ENCODE results near the gene BRAF. TPM values are rescaled to one million over a fixed set of nuclear protein-coding genes. Genes with fewer than 3 reads are reported as not detected.
A peak's percentile ranks its signal among the peaks of the same experiment; 100 is the strongest.
"Not testable (repeated sequence)": the region's sequence is repeated elsewhere in the genome, so short reads cannot be mapped to it uniquely, and the experiment has no call there.

Gene BRAF
- total RNA-seq, 2 experiments from 2014 or later: 49.9 to 57.8 TPM

DNA sequence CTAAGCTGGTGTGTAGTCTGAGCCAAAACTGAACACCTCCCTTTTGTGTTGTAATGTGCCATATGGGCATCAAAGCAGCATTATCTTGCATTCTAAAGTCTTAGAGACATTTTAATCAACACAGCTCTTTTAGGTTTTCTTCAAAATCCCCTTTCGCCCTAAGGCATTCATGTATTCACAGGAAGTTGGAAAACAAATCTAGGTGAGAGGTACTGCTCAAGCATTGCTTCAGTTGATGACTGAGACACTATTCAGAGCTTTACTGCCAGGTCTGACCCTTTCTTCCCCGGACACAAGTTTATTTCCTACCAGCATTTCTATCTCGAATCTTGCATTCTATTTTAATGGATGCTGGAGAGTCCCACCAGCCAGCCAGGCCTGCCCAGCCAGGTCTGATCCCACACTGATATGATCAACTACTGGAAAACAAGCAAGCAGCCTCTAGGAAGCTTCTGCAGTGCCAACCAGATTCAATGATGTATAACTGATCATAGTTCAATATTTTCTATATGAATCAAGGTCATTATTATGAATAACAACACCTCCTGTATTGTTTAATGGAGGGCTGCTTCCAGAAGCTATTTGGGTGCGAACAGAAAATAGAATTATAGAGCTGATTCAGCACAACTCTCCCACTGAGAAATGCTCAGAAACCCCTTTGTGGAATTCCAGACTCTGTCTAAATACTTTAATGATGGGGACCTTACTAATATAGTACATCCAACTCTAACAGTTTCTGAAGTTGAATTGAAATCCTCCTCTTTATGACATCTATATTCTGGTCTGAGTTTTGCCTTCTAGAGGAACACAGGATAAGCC lies 4.0 kb upstream of the BRAF start:
- CTCF ChIA-PET: no interaction called here
- ATAC-seq (ENCODE audit: poor library complexity): no peak

DNA sequence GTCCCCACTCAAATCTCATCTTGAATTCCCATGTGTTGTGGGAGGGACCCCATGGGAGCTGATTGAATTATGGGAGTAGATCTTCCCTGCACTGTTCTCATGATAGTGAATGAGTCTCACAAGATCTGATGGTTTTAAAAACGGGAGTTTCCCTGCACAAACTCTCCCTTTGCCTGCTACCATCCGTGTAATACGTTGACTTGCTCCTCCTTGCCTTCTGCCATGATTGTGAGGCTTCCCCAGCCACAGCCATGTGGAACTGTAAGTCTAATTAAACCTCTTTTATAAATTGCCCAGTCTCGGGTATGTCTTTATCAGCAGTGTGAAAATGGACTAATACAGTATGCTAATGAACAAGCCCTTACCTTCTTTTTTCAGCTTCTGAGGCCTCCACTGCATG lies 3.2 kb upstream of the BRAF start:
- Mint-ChIP-seq H3K4me3 (peak overlapping the region; percentile 62), H3K27ac (peak overlapping the region; percentile 40)
- not testable (repeated sequence) for H3K36me3 Mint-ChIP-seq (ENCODE audit: low read depth); H3K36me3 ChIP-seq (ENCODE audit: insufficient read depth, low read length); H3K27me3 Mint-ChIP-seq; DNase-seq; H3K4me3 ChIP-seq (ENCODE audit: low read length); H3K27me3 ChIP-seq (ENCODE audit: control insufficient read depth in 1 of 2, insufficient read depth in 2 of 2, low read length in 2 of 2); H3K4me1 Mint-ChIP-seq (ENCODE audit: low read depth); H3K9me3 Mint-ChIP-seq; H3K9me3 ChIP-seq (ENCODE audit: control insufficient read depth in 1 of 2, insufficient read depth in 1 of 2, low read length in 2 of 2); H3K27ac ChIP-seq (ENCODE audit: low read depth in 1 of 2, low read length in 2 of 2); ATAC-seq (ENCODE audit: poor library complexity)
- ChIA-PET CTCF (interaction anchor here (1.5 kb wide), 1 partner anchor 117 kb away, joined by 4 read pairs; no protein-coding TSS in a partner anchor), POLR2A (interaction anchor here (1.1 kb wide), 1 partner anchor 74 kb away, joined by 3 read pairs; no protein-coding TSS in a partner anchor)
- intact Hi-C loops (cut with DNase I, micrococcal nuclease): loop anchor here (10.0 kb wide), 2 partner anchors 203 to 533 kb away; partner anchors contain the start of gene SLC37A3 (in 1 of the 2)
- peaks cover 12% of the 10 kb centered on the region for H3K4me1 ChIP-seq (ENCODE audit: insufficient read depth, low read length)

More for the DNA sequence above, 4.0 kb upstream of the BRAF start:
- Mint-ChIP-seq H3K4me3 (peak overlapping the region; percentile 62), H3K9me3 (no peaks in the 10 kb centered on the region), H3K27ac (peak overlapping the region; percentile 43), H3K36me3 (ENCODE audit: low read depth) (peaks cover 7% of the 10 kb centered on the region), H3K4me1 (ENCODE audit: low read depth) (peaks cover 7% of the 10 kb centered on the region), H3K27me3 (peaks cover 8% of the 10 kb centered on the region)
- TF ChIP-seq, protein P1, sequence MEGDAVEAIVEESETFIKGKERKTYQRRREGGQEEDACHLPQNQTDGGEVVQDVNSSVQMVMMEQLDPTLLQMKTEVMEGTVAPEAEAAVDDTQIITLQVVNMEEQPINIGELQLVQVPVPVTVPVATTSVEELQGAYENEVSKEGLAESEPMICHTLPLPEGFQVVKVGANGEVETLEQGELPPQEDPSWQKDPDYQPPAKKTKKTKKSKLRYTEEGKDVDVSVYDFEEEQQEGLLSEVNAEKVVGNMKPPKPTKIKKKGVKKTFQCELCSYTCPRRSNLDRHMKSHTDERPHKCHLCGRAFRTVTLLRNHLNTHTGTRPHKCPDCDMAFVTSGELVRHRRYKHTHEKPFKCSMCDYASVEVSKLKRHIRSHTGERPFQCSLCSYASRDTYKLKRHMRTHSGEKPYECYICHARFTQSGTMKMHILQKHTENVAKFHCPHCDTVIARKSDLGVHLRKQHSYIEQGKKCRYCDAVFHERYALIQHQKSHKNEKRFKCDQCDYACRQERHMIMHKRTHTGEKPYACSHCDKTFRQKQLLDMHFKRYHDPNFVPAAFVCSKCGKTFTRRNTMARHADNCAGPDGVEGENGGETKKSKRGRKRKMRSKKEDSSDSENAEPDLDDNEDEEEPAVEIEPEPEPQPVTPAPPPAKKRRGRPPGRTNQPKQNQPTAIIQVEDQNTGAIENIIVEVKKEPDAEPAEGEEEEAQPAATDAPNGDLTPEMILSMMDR (IDR thresholded peaks at IDR 0.05): no peak
- POLR2A ChIA-PET: interaction anchor here (1.1 kb wide), 1 partner anchor 75 kb away, joined by 3 read pairs; no protein-coding TSS in a partner anchor
- Histone ChIP-seq H3K36me3 (ENCODE audit: insufficient read depth, low read length) (no peaks in the 10 kb centered on the region), H3K4me1 (ENCODE audit: insufficient read depth, low read length) (peaks cover 7% of the 10 kb centered on the region), H3K4me3 (ENCODE audit: low read length) (no peak overlapping the region), H3K9me3 (ENCODE audit: control insufficient read depth in 1 of 2, insufficient read depth in 1 of 2, low read length in 2 of 2) (no peaks in the 10 kb centered on the region), H3K27ac (ENCODE audit: low read depth in 1 of 2, low read length in 2 of 2) (no peak overlapping the region), H3K27me3 (ENCODE audit: control insufficient read depth in 1 of 2, insufficient read depth in 2 of 2, low read length in 2 of 2) (no peaks in the 10 kb centered on the region)
- intact Hi-C loops (cut with DNase I, micrococcal nuclease): loop anchor here (10.0 kb wide), 2 partner anchors 204 to 534 kb away; partner anchors contain the start of gene SLC37A3 (in 1 of the 2)
- no peak for DNase-seq

DNA sequence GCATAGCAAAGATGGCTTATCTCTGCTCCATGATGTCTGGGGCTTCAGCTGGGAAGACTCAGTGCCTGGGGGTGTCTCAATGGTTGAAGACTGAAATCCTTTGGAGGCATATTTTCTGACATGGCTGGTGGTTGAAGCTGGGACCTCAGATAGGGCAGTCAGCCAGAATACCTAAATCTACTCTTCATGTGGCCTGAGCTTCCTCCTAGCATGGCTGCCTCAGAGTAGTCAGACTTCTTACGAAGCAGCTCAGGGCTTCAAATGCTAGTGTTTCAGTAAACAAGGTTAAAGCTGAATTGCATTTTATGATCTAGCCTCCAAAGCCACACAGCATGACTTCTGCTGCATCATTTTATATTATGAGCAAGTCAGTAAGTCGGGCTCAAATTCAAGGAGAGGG lies 2.6 kb upstream of the BRAF start:
- Mint-ChIP-seq H3K9me3 (no peaks in the 10 kb centered on the region), H3K27me3 (peaks cover 4% of the 10 kb centered on the region), H3K36me3 (ENCODE audit: low read depth) (peaks cover 7% of the 10 kb centered on the region), H3K4me3 (no peak overlapping the region), H3K27ac (peak overlapping the region; percentile 40), H3K4me1 (ENCODE audit: low read depth) (peaks cover 7% of the 10 kb centered on the region)
- Histone ChIP-seq H3K4me3 (ENCODE audit: low read length) (no peak overlapping the region), H3K9me3 (ENCODE audit: control insufficient read depth in 1 of 2, insufficient read depth in 1 of 2, low read length in 2 of 2) (no peaks in the 10 kb centered on the region), H3K27me3 (ENCODE audit: control insufficient read depth in 1 of 2, insufficient read depth in 2 of 2, low read length in 2 of 2) (no peaks in the 10 kb centered on the region), H3K36me3 (ENCODE audit: insufficient read depth, low read length) (no peaks in the 10 kb centered on the region), H3K4me1 (ENCODE audit: insufficient read depth, low read length) (peaks cover 12% of the 10 kb centered on the region), H3K27ac (ENCODE audit: low read depth in 1 of 2, low read length in 2 of 2) (no peak overlapping the region)
- CTCF ChIA-PET: interaction anchor here (0.8 to 1.5 kb wide), 3 partner anchors 56 to 116 kb away, joined by 3 to 4 read pairs (median 3); partner anchors contain the start of gene MRPS33
- DNase-seq (no peak), ATAC-seq (ENCODE audit: poor library complexity) (no peak)
- POLR2A ChIA-PET: no interaction called here
- TF ChIP-seq, protein P1 (IDR thresholded peaks at IDR 0.05): no peak
- intact Hi-C loops (cut with DNase I, micrococcal nuclease): loop anchor here (10.0 kb wide), 2 partner anchors 203 to 533 kb away; partner anchors contain the start of gene SLC37A3 (in 1 of the 2)

Data from CD4-positive, alpha-beta T cell (primary cell).